Head of caudate nucleus (tissue), 42 donors: ENCODE results near the gene KLF7.
A peak's percentile ranks its signal among the peaks of the same experiment; 100 is the strongest.

ENCODE experiments used
- DNase-seq, 42 donors: peaks; one replicate each; pipeline versions ENCODE4 v3.0.0 to v3.0.0-alpha.2; 2020 to 2021; ENCODE audit warnings: mixed read lengths in 7 of 42
- intact Hi-C: fragments of 100-400 bp; cut with DNase I; formaldehyde crosslinking; loops from one replicate; pipeline ENCODE4 v1.15.0; 2022

Gene KLF7

DNA sequence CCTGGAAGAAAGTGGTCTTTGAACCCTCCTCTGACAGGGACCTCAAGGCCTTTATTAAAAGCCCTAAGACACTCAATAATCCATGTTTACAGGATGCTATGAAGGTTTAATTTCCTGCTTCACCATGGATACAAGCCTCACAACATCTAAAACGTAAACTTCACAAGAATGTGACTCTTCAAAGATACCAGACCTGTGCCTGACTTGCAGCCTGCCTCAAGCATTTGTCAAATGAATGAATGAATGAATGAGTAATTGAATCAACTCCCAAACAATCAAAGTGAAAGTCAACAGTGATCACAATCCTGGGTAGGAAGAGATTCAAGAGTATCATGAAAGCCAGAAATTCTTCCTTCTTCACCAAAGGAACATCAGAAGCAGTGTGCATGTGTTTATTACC is 30.4 kb downstream of the KLF7 start:
- DNase-seq = no peak
- intact Hi-C loops = no loop called here

GRCh38 chr2:207133820-207134519 is 31.8 kb downstream of the KLF7 start:
- DNase-seq = no peak
- intact Hi-C loops = no loop called here

GRCh38 chr2:207133458-207133819 is 32.3 kb downstream of the KLF7 start:
- DNase-seq = no peak
- intact Hi-C loops = no loop called here

- intact Hi-C loops = no loop called here
- DNase-seq = no peak
Observed at GRCh38 chr2:207132019-207132418, 33.7 kb downstream of the KLF7 start.

GRCh38 chr2:207131594-207131993 is 34.2 kb downstream of the KLF7 start:
- intact Hi-C loops = no loop called here
- DNase-seq = no peak

DNA sequence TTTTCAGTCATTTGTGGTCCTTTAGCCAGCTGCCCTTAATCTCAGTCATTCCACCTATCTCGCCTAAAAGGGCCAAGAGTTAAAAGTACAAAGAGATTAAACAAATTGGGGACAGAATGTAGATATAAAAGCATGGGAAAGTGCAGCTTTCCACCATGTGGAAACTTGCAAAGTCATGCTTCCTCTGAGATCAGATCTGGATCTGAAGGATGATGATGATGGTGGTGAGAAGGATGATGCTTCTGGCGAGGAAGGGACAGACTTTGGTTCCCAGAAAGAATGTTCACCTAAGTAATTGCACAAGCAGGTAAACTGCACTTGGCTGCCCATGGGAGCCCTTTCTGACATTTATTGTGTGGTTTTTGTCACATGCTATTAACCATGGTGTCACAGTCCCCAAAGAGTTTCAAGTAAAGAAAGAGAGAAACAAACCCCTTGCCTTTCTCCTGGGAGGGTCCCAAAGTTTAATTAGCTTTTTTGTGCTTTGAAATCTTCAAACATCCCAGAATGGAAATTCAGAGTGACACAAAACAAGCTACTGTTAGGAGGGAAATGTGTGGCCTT is 34.7 kb downstream of the KLF7 start:
- intact Hi-C loops = no loop called here
- no peak for DNase-seq

DNA sequence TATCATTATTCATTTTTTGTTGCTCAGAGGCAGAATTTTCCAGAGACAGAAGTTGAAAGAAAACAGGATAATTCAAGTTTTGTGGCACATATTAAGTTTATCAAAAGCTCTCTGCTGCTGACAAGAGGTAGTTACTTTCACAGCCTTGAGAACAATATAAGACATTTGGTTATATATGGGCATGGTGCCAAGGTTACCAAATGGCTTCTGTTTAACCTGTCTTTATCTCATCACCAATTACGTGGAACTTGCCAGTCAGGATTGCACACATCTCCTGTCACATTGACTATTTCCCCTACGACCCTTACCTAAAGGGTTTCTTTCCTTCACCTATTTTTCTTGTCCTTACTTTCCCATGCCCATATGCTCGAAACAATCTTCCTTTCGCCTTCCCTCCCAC is 35.9 kb downstream of the KLF7 start:
- DNase-seq = no peak
- intact Hi-C loops = no loop called here

- intact Hi-C loops = no loop called here
- DNase-seq = no peak
Observed at GRCh38 chr2:207128867-207129266, 36.9 kb downstream of the KLF7 start.

- intact Hi-C loops = no loop called here
- no peak for DNase-seq
Observed at GRCh38 chr2:207126724-207127308, 38.9 kb downstream of the KLF7 start.

DNA sequence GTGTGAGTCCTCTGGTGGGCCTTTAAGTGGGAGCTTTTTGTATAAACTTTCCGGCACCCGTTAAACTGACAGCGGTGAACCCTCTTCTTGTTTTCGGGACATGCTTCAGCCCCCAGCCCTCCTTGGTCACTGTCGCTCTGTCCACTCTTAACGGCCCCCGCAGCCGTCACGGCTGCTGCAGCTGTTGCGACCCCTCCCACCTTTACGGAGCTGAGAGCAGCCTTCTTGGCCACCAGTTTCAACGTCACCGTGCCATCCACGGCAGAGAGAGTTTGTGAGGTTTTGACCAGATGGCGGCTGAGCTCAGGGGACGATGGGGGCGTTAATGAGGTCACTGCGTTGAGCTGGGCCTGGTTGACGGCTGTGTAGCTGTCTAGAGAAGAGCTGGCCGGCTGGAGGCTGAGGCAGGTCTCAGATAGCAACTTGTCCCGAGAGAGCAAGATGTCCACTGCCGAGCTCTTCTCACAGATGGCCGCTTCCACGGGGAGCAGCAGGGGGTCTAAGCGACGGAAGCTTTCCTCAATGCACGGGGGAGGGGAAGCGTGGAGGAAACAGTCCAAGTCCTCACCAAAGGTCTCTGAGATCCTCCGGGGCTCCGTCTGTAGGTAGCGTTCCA is 41.9 kb downstream of the KLF7 start:
- intact Hi-C loops = no loop called here
- no peak for DNase-seq

DNA sequence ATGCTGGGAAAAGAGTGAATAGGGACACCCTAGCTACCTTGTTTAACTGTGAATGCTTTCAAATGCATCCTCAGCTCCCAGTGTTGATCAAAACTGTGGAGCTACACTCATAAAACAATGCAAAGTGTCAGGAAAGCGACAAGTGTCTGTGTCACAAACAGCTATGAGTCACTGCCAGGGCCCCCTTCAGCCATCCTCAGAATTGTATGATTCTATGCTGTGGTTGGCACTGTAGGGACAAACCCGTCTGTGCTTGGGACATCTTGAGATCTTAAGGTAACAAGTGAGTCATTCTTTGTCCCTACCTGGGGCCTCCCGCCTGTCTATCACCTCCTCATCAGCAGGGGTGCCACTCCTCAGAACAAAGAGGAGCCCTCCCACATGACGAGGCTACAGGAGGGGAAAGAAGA is 42.4 kb downstream of the KLF7 start:
- intact Hi-C loops = no loop called here
- DNase-seq = no peak

GRCh38 chr2:207122651-207123334 is 43.0 kb downstream of the KLF7 start:
- no peak for DNase-seq
- intact Hi-C loops = no loop called here

GRCh38 chr2:207121784-207122183 is 44.0 kb downstream of the KLF7 start:
- intact Hi-C loops = no loop called here

GRCh38 chr2:207119048-207119447 is 46.7 kb downstream of the KLF7 start:
- DNase-seq = no peak
- intact Hi-C loops = no loop called here

More at GRCh38 chr2:207121784-207122183, 44.0 kb downstream of the KLF7 start:
- no peak for DNase-seq

GRCh38 chr2:207117668-207118067 is 48.1 kb downstream of the KLF7 start:
- intact Hi-C loops = no loop called here
- DNase-seq = no peak

- intact Hi-C loops = no loop called here
- peak in 41 of 42 donors; percentile 33 to 86 (median 65) for DNase-seq
Observed at GRCh38 chr2:207115715-207116364, 49.9 kb downstream of the KLF7 start.

- intact Hi-C loops = loop anchor here (5.0 kb wide), 1 partner anchor 54 kb away; the partner anchor contains the start of gene KLF7
- peak in 40 of 42 donors; percentile 13 to 81 (median 62) for DNase-seq
Observed at GRCh38 chr2:207113414-207113813, 52.3 kb downstream of the KLF7 start.

DNA sequence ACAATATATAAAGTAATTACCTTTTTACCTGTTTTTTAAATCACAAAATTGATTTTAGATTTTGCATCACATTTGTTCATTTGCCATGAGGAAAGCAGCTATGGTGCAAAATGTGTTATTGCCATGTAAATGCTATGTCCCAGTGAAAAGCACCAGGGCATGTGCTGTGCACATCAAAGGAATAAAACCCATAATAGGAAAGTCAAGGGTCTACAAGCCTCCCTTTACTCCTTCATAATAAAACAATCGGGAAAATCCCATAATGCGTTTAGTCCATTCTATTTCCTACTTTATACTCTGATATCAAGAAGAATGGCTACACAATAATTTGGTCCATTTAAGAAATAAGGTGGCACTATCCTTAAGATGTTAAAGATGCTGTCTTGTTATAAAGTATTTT is 53.0 kb downstream of the KLF7 start:
- intact Hi-C loops = loop anchor here (5.0 kb wide), 1 partner anchor 55 kb away; the partner anchor contains the start of gene KLF7

DNA sequence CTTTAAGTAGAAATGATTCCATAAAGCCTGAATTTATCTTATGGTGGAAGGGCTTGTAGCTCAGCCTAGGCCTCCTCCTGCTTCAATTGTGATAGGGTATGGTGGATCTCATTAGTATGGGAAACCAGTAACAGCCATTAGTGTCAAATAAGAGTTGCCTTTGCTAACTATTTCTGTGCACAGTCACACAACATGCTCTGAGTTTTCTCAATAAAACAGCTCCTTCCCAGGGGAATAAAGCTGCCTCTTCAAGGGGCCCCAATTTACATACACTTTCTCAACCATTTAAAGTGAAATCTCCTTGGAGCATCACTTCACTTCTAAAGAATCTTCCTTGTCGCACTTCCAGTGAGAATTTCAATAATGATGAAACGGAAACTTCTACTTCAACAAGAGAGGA is 53.4 kb downstream of the KLF7 start:
- no peak for DNase-seq
- intact Hi-C loops = loop anchor here (5.0 kb wide), 1 partner anchor 55 kb away; the partner anchor contains the start of gene KLF7

More for the DNA sequence above, 53.0 kb downstream of the KLF7 start:
- DNase-seq = no peak
